ENCODE results near the gene ERFE.

- TF ChIP-seq CTCF (IDR thresholded peaks at IDR 0.05) (no peak), EZH2 (IDR thresholded peaks at IDR 0.05) (no peak)
Observed at GRCh38 chr2:238140040-238140439, 18.7 kb upstream of the ERFE start.
